Effector memory CD8-positive, alpha-beta T cell (primary cell): Measurements from ENCODE around the gene ZC4H2.
"Not testable (repeated sequence)": the region's sequence is repeated elsewhere in the genome, so short reads cannot be mapped to it uniquely, and the experiment has no call there.

Experiments used
- ATAC-seq: fragments of 150-1000 bp; cut with Tn5 transposase; replicated peaks from 2 replicates; pipeline ENCODE4 v1.10.0; 2021; ENCODE audit warnings: mild to moderate bottlenecking, moderate library complexity
- DNase-seq, 3 experiments: peaks; one replicate each; pipeline ENCODE4 v3.0.0; 2021
- H3K27ac Mint-ChIP-seq, 2 donors: one replicate each; pipeline ENCODE4 v1.8.0; 2022; ENCODE audit warnings: mild to moderate bottlenecking in 2 of 2, mixed read lengths in 2 of 2, moderate library complexity in 2 of 2
- H3K27me3 Mint-ChIP-seq, 2 donors: one replicate each; pipeline ENCODE4 v1.8.0; 2022; ENCODE audit warnings: mixed read lengths in 2 of 2
- H3K36me3 Mint-ChIP-seq: one replicate; pipeline ENCODE4 v1.8.0; 2022; ENCODE audit warnings: mild to moderate bottlenecking, moderate library complexity, mixed read lengths; ENCODE audit not compliant: insufficient read depth
- H3K4me1 Mint-ChIP-seq, 2 donors: one replicate each; pipeline ENCODE4 v1.8.0; 2022; ENCODE audit warnings: low read depth in 2 of 2, mixed read lengths in 2 of 2
- H3K4me3 Mint-ChIP-seq, 2 donors: one replicate each; pipeline ENCODE4 v1.8.0; 2022; ENCODE audit warnings: mild to moderate bottlenecking in 2 of 2, mixed read lengths in 2 of 2, moderate library complexity in 2 of 2
- H3K9me3 Mint-ChIP-seq, 2 donors: one replicate each; pipeline ENCODE4 v1.8.0; 2022; ENCODE audit warnings: mixed read lengths in 2 of 2
- total RNA-seq, 9 experiments: gene quantifications; one replicate each; lab custom pipeline; 2026; lab: John Stamatoyannopoulos, UW

ZC4H2 gene
- 1.3 to 11.0 (median 5.0) reads per million in 9 experiments for total RNA-seq

GRCh38 chrX:64975989-64976672, at the start of gene ZC4H2:
TSS of gene ZC4H2 (minus strand) at chrX:64976450. CDS start at chrX:64976377, 73 bp downstream.
- Mint-ChIP-seq H3K27me3 (no peaks in the 10 kb centered on the region), H3K4me1 (peaks cover 10 to 15% of the 10 kb centered on the region in 2 donors), H3K4me3 (peak within 1 kb of the TSS; percentile 95 to 99), H3K36me3 (no peaks in the 10 kb centered on the region), H3K27ac (peak within 1 kb of the TSS; percentile 69 to 95), H3K9me3 (no peaks in the 10 kb centered on the region)
- DNase-seq, result peak; percentile 31 to 49 (median 35)
- peak; percentile 98 for ATAC-seq

- H3K36me3 Mint-ChIP-seq, result peaks cover 3% of the 10 kb centered on the region
- DNase-seq (no peak), ATAC-seq (no peak)
- no peaks in the 10 kb centered on the region for H3K9me3 Mint-ChIP-seq
- H3K27me3 Mint-ChIP-seq, result no peaks in the 10 kb centered on the region
- H3K4me3 Mint-ChIP-seq, result no peak overlapping the region
- no peaks in the 10 kb centered on the region for H3K4me1 Mint-ChIP-seq
- H3K27ac Mint-ChIP-seq, result no peak overlapping the region
Measured at GRCh38 chrX:65017451-65017850, 41.2 kb upstream of the ZC4H2 start.

GRCh38 chrX:65014230-65014629, 38.0 kb upstream of the ZC4H2 start:
- peaks cover 3% of the 10 kb centered on the region for H3K36me3 Mint-ChIP-seq
- H3K4me1 Mint-ChIP-seq, result no peaks in the 10 kb centered on the region
- no peaks in the 10 kb centered on the region for H3K9me3 Mint-ChIP-seq
- no peak overlapping the region for H3K27ac Mint-ChIP-seq
- DNase-seq, result no peak
- ATAC-seq, result no peak
- H3K27me3 Mint-ChIP-seq, result no peaks in the 10 kb centered on the region
- H3K4me3 Mint-ChIP-seq, result no peak overlapping the region

GRCh38 chrX:65009459-65009858, 33.2 kb upstream of the ZC4H2 start:
- Mint-ChIP-seq H3K36me3 (no peaks in the 10 kb centered on the region), H3K4me1 (no peaks in the 10 kb centered on the region), H3K27ac (no peak overlapping the region), H3K9me3 (no peaks in the 10 kb centered on the region), H3K27me3 (no peaks in the 10 kb centered on the region), H3K4me3 (no peak overlapping the region)
- DNase-seq, result no peak
- no peak for ATAC-seq

- ATAC-seq, DNase-seq, H3K36me3 Mint-ChIP-seq, H3K27ac Mint-ChIP-seq, H3K4me1 Mint-ChIP-seq, H3K27me3 Mint-ChIP-seq, H3K4me3 Mint-ChIP-seq, H3K9me3 Mint-ChIP-seq: not testable (repeated sequence)
Measured at GRCh38 chrX:65002208-65002607, 26.0 kb upstream of the ZC4H2 start.

GRCh38 chrX:64996805-64997204, 20.6 kb upstream of the ZC4H2 start:
- no peak for DNase-seq
- H3K9me3 Mint-ChIP-seq, result peaks cover 0 to 7% of the 10 kb centered on the region in 2 donors
- H3K36me3 Mint-ChIP-seq, result no peaks in the 10 kb centered on the region
- no peak overlapping the region for H3K4me3 Mint-ChIP-seq
- H3K27ac Mint-ChIP-seq, result no peak overlapping the region
- no peaks in the 10 kb centered on the region for H3K4me1 Mint-ChIP-seq
- no peaks in the 10 kb centered on the region for H3K27me3 Mint-ChIP-seq
- ATAC-seq, result no peak

- no peak for DNase-seq
- Mint-ChIP-seq H3K27ac (no peak overlapping the region), H3K27me3 (no peaks in the 10 kb centered on the region), H3K36me3 (no peaks in the 10 kb centered on the region), H3K4me3 (no peak overlapping the region), H3K4me1 (no peaks in the 10 kb centered on the region), H3K9me3 (no peaks in the 10 kb centered on the region)
- no peak for ATAC-seq
Measured at GRCh38 chrX:64994131-64994798, 18.0 kb upstream of the ZC4H2 start.

- no peaks in the 10 kb centered on the region for H3K27me3 Mint-ChIP-seq
- no peaks in the 10 kb centered on the region for H3K36me3 Mint-ChIP-seq
- no peak overlapping the region for H3K27ac Mint-ChIP-seq
- no peaks in the 10 kb centered on the region for H3K9me3 Mint-ChIP-seq
- DNase-seq, result no peak
- ATAC-seq, result no peak
- no peak overlapping the region for H3K4me3 Mint-ChIP-seq
- H3K4me1 Mint-ChIP-seq, result peaks cover 10 to 15% of the 10 kb centered on the region in 2 donors
Measured at GRCh38 chrX:64977830-64978229, 1.6 kb upstream of the ZC4H2 start.

- no peaks in the 10 kb centered on the region for H3K36me3 Mint-ChIP-seq
- peak overlapping the region in 1 of 2 donors; percentile 95 for H3K4me3 Mint-ChIP-seq
- H3K27me3 Mint-ChIP-seq, result no peaks in the 10 kb centered on the region
- DNase-seq, result no peak
- H3K9me3 Mint-ChIP-seq, result no peaks in the 10 kb centered on the region
- H3K27ac Mint-ChIP-seq, result peak overlapping the region in 1 of 2 donors; percentile 95
- H3K4me1 Mint-ChIP-seq, result peaks cover 10 to 15% of the 10 kb centered on the region in 2 donors
- ATAC-seq, result no peak
Measured at GRCh38 chrX:64977051-64977450, 801 bp upstream of the ZC4H2 start.

GRCh38 chrX:64976673-64977040, 407 bp upstream of the ZC4H2 start:
- H3K36me3 Mint-ChIP-seq, result no peaks in the 10 kb centered on the region
- H3K27ac Mint-ChIP-seq, result peak overlapping the region; percentile 69 to 95
- H3K4me1 Mint-ChIP-seq, result peaks cover 10 to 15% of the 10 kb centered on the region in 2 donors
- H3K4me3 Mint-ChIP-seq, result peak overlapping the region; percentile 95 to 99
- ATAC-seq (no peak), DNase-seq (no peak)
- no peaks in the 10 kb centered on the region for H3K9me3 Mint-ChIP-seq
- H3K27me3 Mint-ChIP-seq, result no peaks in the 10 kb centered on the region

GRCh38 chrX:64975491-64975890, 759 bp downstream of the ZC4H2 start:
- H3K36me3 Mint-ChIP-seq, result no peaks in the 10 kb centered on the region
- no peaks in the 10 kb centered on the region for H3K27me3 Mint-ChIP-seq
- peaks cover 10 to 15% of the 10 kb centered on the region in 2 donors for H3K4me1 Mint-ChIP-seq
- ATAC-seq (peak; percentile 38), DNase-seq (peak in 2 of 3 experiments; percentile 0 to 6)
- H3K4me3 Mint-ChIP-seq, result peak overlapping the region; percentile 95 to 99
- no peaks in the 10 kb centered on the region for H3K9me3 Mint-ChIP-seq
- peak overlapping the region; percentile 69 to 95 for H3K27ac Mint-ChIP-seq

GRCh38 chrX:64925480-64925879, 50.8 kb downstream of the ZC4H2 start:
- ATAC-seq, result no peak
- Mint-ChIP-seq H3K36me3 (no peaks in the 10 kb centered on the region), H3K27me3 (no peaks in the 10 kb centered on the region), H3K4me1 (peaks cover 0 to 3% of the 10 kb centered on the region in 2 donors), H3K27ac (no peak overlapping the region), H3K4me3 (no peak overlapping the region), H3K9me3 (peaks cover 0 to 6% of the 10 kb centered on the region in 2 donors)
- DNase-seq, result no peak

- Mint-ChIP-seq H3K4me3 (no peak overlapping the region), H3K4me1 (no peaks in the 10 kb centered on the region), H3K9me3 (no peaks in the 10 kb centered on the region), H3K27me3 (no peaks in the 10 kb centered on the region), H3K27ac (no peak overlapping the region), H3K36me3 (no peaks in the 10 kb centered on the region)
- DNase-seq (no peak), ATAC-seq (no peak)
Measured at GRCh38 chrX:64908121-64908520, 68.1 kb downstream of the ZC4H2 start.

GRCh38 chrX:64894454-64895038, 81.7 kb downstream of the ZC4H2 start:
- no peak for ATAC-seq
- H3K27me3 Mint-ChIP-seq, result no peaks in the 10 kb centered on the region
- peaks cover 0 to 7% of the 10 kb centered on the region in 2 donors for H3K9me3 Mint-ChIP-seq

More at GRCh38 chrX:64894454-64895038, 81.7 kb downstream of the ZC4H2 start:
- H3K4me3 Mint-ChIP-seq, result no peak overlapping the region
- H3K4me1 Mint-ChIP-seq, result peaks cover 0 to 2% of the 10 kb centered on the region in 2 donors
- H3K27ac Mint-ChIP-seq, result no peak overlapping the region
- peak in 2 of 3 experiments; percentile 1 to 3 for DNase-seq
- no peaks in the 10 kb centered on the region for H3K36me3 Mint-ChIP-seq
